ENCODE measurements around the gene DCDC1.

DCDC1 gene

GRCh38 chr11:31369348-31370329 lies at the start of gene DCDC1, which contains the start of gene DNAJC24:
DCDC1 (minus strand) TSS chr11:31369739; CDS start chr11:31328280, 41,459 bp downstream.
DNAJC24 (plus strand) TSS chr11:31369860; CDS start chr11:31370749, 889 bp downstream.
- TF ChIP-seq CTCF (IDR thresholded peaks at IDR 0.05; ENCODE audit: low read depth, low read length, missing control alignments), result no peak

GRCh38 chr11:31419138-31419537 lies 49.6 kb upstream of the DCDC1 start:
- TF ChIP-seq CTCF (IDR thresholded peaks at IDR 0.05; ENCODE audit: low read depth, low read length, missing control alignments), result no peak
- in situ Hi-C loops (cut with HindIII; ENCODE audit: low sequenced_read_pairs), result no loop called here
- no peak overlapping the region for H3K4me3 ChIP-seq (ENCODE audit: low read depth, low read length)
- no peak for DNase-seq (ENCODE audit: low read depth)

More at GRCh38 chr11:31369348-31370329, at the start of gene DCDC1, which contains the start of gene DNAJC24:
- in situ Hi-C loops (cut with HindIII; ENCODE audit: low sequenced_read_pairs), result no loop called here
- peak; percentile 83 for DNase-seq (ENCODE audit: low read depth)
- peak within 1 kb of the TSS; percentile 76 for H3K4me3 ChIP-seq (ENCODE audit: low read depth, low read length)

- H3K4me3 ChIP-seq (ENCODE audit: low read depth, low read length), result no peak overlapping the region
- DNase-seq (ENCODE audit: low read depth), result no peak
- no peak for TF ChIP-seq CTCF (IDR thresholded peaks at IDR 0.05; ENCODE audit: low read depth, low read length, missing control alignments)
- in situ Hi-C loops (cut with HindIII; ENCODE audit: low sequenced_read_pairs), result no loop called here
These were observed 48.3 kb upstream of the DCDC1 start for GRCh38 chr11:31417816-31418215.

- in situ Hi-C loops (cut with HindIII; ENCODE audit: low sequenced_read_pairs), result no loop called here
- no peak overlapping the region for H3K4me3 ChIP-seq (ENCODE audit: low read depth, low read length)
- DNase-seq (ENCODE audit: low read depth), result no peak
- TF ChIP-seq CTCF (IDR thresholded peaks at IDR 0.05; ENCODE audit: low read depth, low read length, missing control alignments), result no peak
These were observed 47.8 kb upstream of the DCDC1 start for GRCh38 chr11:31417357-31417756.

- DNase-seq (ENCODE audit: low read depth), result no peak
- H3K4me3 ChIP-seq (ENCODE audit: low read depth, low read length), result no peak overlapping the region
- in situ Hi-C loops (cut with HindIII; ENCODE audit: low sequenced_read_pairs), result no loop called here
- no peak for TF ChIP-seq CTCF (IDR thresholded peaks at IDR 0.05; ENCODE audit: low read depth, low read length, missing control alignments)
These were observed 45.9 kb upstream of the DCDC1 start for GRCh38 chr11:31415435-31415834.

GRCh38 chr11:31414338-31414737 lies 44.8 kb upstream of the DCDC1 start:
- TF ChIP-seq CTCF (IDR thresholded peaks at IDR 0.05; ENCODE audit: low read depth, low read length, missing control alignments), result no peak
- H3K4me3 ChIP-seq (ENCODE audit: low read depth, low read length), result no peak overlapping the region
- DNase-seq (ENCODE audit: low read depth), result no peak
- in situ Hi-C loops (cut with HindIII; ENCODE audit: low sequenced_read_pairs), result no loop called here

Measured in astrocyte of the cerebellum (primary cell).